ENCODE results near the gene USP49.
"Not testable (repeated sequence)": the region's sequence is repeated elsewhere in the genome, so short reads cannot be mapped to it uniquely, and the experiment has no call there.

The USP49 gene

DNA sequence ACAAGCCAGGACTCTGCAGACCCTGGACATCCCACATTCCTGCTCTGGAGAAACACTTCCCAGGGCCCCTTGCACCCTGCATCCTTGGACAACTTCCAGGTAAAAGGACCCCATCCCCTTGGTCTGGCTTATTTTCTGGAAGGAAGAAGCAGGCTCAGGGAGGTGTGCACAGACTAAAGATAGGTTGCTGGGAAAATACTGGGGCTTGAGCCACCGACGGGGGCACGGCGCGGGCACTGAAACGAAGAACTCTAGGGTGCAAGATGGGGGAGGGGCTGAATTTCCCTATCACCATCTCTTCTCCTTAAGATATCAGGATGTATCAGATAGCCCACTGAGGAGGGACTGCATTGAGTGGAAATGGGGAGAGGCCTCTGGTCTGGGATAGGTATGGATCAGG is 116.3 kb downstream of the USP49 start:
- no peak for DNase-seq

DNA sequence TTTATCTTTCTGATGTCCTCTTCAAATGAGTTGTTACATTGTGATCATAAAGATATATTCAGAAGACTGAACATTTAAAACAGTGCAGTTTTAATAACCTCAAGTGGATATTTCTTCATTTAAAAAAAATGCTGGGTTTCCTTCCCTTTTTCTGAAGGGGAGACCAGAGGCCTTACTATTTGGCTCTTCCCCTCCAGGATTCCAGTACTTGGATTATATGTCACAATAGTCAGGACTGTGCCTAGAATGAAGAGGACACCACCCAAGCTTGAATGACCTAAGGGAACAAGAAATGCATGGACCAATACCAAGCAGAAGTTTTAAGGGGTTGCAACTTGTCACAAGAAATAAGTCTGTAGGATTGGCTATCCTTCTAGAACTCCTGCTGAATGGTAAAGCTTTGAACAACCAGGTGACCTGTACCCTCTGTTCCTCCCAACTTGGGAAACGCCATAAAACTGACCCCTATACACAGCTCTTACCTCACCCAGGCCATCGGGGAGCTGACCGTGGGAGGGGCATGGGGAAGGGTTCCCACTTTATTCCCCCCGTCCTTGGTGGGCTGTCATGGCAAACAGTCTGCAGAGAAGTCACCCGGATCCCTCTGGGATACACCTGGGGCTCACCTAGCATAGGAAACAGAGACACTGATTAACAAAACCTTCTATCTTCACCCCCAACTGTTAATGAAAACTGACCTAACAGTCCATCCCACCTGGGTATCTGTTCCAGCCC is 117.5 kb downstream of the USP49 start:
- no peak for DNase-seq

DNA sequence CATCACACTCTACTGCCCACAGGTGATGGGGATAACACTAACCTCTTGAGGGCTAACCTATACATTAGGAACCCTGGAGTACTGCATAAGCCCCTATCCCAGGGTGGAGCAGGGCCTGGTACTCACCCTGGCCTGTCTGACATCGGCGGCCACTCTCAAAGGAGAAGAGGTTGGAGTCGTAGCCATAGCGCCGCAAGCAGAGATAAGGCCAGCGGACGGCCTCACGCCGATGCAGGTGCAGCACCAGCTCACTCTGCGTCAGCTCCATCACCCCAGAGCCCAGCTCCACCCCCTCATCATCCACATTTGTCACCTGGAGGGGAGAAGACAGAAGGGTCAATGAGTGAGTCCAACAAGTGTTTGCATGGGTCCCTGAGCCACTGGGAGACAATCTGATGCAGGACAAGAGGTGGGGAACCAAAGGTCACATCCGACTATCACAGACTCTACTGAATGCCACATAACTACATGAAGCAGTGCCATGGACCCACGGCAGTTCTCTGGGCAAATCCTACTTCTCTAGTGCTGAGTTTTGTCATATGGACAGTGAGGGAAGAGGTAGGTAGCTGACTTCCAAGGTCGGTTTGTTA is 119.8 kb downstream of the USP49 start:
- no peak for DNase-seq

DNA sequence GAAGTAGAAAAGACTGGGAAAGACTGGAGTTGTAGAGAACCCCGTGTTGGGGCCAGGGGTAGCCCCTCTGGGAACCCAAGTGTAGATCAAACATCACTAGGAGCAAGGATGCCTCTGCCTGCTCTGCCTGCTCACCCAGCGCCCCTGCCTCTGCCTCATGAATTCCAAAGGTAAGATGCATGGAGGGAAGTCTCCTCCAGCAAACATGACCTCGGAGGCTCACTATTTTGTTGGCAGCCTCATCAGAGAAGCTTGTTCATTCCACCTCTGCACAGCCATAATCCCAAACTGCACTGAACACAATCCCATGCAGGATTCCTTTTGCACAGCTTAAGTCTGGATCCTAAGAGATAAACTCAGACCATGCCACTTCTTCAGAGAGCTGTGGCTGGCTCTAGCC is 120.3 kb downstream of the USP49 start:
- no peak for DNase-seq

DNA sequence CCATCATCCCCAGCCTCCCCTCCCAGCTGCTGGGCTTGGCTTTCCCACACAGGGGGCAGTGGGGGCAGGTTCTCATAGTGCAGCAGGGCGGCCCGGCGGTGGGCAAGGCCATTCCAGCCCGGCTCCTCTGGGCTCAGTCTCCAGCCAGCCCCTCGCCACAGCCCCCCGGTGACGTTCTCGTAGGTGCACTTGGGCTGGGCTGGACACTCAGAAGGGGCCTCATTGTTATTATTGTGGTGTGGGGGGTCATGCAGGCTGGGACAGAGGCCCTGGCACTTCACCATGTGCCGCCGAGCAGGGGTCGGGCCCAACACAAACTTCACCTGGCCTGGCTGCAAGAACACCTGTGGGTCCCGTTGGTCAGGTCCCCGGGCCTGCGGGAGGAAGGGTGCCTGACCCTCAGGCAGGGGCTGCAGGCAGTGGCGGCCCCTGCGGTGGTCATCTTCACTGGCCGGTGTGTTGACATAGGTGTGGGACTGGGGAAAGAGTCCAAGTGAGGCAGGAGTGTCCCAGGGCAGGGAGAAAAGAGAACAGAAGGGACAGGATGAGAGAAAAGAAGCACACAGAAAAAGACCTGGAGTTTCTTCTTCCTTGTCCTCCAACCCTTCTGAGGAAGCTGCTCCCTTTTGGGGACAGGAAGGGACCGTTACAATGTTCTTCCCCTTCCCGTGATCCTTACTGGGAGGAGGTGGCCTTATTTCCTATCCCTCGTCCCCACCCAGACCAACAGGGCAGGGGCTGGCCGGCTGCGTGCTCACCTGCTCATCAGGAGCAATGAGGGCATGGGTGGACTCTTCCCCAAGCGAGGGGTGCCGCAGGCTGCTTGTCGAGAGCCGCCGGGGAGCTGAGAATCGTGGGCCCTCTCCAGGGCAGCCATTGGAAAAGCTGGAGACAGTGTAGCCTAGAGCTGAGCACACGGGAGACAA is 123.9 kb downstream of the USP49 start:
- DNase-seq, result no peak

DNA sequence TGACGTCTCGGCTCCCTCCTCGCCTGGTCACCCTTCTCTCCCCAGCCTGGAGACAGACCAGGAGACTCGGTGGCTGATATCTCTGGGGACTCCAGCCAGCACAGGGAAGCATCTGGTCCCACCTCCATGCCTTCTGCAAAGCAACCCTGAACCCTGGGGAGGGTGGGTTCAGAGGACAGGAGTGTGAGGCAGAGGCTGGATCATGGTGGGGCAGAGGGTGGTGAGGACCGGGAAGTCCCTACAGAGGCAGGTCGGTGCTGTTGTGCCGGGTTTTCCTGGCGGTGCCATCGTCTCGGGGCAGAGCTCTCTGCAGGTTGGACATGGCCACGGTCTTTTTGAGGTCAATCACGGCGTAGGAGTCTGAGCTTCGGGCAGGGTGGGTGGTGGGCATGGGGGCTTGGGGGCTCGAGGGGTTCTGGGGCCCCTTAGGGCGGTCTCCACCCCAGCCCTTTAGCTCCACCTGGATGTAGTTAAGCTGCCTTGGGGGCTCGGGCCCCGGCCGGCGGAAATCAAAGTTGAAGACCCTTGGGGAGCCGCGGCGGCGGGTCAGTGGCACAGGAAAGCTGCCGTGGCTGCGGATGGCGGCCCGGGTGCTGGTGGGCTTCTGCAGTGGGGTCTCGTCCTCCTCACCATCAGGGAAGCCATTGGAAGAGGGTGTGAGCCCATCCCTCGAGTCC is 124.7 kb downstream of the USP49 start:
- no peak for DNase-seq

DNA sequence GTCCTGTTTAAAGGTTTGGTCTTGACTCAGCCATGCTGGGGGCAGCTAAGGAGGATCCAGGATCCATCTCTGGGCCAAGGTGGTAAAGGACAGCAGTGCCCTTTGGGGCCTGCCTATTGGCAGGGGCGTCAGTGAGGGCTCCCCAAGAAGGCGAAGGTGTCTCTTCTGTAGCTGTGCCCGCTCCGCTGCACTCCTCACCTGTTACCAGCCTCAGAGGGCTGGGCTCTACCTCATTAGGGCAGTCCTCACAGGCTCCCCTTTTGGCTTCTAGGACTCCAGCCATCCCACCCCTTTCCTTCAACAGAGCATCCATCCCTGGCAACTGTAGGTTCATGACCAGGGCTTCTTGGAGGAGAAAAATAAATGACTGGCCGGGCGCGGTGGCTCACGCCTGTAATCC is 125.8 kb downstream of the USP49 start:
- no peak for DNase-seq

DNA sequence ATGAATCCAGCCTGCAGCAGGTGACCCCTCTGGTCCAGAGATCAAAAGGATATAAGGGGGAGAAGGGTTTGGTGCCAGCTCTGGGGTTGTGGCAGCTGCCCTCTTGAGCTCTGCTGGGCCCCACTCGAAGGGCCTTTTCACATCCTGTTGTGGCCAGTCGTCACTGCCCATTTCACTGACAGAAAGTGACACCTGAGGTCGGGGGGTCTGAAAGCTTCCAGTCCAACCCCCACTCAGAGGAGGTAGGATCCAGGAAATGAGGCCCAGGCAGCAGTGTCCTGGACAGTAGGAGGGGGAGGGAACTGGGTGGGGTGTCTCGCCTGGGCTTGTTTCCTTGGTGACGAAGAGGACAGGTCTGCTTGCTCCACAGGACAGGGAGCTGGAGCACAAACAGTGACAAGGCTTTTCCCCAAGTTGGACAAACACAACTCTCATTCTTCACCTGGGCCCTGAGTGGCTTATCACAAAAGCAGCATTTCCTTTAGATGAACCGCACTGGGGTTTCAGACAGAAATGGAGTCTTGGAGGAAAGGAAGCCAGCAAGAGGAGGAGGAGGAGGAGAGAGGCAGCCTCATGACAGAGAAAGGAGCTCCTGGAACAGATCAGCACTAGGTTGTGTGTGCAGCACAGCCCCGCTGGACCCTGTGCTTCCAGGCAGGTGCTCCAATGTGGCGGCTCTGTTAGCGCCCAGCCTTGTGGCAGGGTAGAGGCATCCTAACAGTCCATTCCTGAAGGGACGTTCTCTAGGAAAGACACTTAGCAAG is 126.4 kb downstream of the USP49 start:
- DNase-seq, result no peak

DNA sequence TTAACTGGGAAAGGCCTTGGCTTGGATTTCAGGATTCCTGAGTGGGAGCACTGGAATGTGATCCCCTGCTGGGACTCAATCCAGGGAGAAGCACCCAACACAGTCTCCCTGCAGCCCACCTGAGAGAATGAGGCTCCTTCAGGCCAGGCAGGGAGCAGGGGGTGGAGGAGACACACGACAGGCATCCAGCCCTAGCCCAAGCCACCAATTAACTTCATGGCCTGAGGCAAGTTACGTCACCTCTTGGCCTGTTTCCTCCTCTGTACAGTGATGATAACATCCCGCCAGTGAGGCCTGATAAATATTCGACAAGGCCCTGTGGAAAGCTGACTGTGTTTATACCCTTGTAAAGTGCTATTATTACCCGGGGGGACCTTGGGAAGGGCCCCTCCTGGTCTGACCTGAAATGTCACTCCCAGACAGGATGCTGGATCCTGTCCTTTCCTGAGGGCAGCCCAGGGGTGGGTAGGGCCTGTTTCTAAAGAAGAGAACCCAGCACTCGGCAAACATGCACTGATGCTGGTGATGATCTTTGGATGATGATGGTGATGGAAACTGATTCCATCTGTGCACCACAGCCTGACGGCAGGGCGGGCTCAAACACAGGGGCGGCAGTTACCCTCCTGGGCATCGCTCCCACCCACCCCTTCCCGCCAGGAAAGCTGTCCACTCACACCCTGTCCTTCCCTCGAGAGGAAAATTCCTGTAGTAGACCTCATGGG is 127.9 kb downstream of the USP49 start:
- DNase-seq, result no peak

DNA sequence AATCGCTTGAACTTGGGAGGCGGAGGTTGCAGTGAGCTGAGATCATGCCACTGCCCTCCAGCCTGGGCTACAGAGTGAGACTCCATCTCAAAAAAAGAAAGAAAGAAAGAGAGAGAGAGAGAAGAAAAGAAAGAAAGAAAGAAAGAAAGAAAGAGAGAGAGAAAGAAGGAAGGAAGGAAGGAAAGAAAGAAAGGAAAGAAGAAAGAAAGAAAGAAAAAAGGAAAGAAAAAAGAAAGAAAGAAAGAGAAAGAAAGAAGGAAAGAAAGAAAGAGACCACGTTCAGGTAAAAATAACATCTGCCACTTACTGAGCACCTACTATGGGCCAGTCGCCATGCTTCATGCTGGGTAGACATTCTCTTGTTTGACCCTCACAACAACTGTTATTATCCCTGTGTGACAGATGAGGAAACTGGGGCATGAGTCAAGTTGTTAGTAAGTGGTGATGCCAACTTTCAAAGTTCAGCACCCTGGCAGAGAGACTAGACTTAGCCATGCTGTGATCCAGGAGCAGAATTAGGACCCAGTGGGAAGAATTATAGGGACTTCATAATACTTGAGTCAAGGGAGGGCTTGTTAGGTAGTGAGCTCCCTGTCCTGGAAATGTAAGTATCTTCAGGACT is 129.0 kb downstream of the USP49 start:
- not testable (repeated sequence) for DNase-seq

DNA sequence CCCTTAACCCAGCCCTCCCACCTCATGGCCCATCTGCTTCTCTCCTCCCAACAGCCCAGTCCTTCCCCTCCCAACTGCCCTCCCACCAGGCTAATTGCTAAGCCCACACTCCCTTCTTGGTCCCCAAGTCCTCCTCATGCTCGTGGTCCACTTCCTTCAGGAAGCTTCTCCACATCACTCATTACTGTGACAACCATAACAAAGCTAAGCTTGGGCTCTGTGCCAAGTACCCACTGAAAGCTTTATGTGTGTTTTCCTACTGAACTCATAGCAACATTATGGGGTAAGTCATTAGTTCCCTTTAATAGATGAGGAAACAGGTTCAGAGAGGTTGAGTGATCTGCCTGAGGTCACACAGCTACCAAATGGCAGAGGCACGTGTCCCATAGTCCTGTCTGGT is 131.7 kb downstream of the USP49 start:
- no peak for DNase-seq

DNA sequence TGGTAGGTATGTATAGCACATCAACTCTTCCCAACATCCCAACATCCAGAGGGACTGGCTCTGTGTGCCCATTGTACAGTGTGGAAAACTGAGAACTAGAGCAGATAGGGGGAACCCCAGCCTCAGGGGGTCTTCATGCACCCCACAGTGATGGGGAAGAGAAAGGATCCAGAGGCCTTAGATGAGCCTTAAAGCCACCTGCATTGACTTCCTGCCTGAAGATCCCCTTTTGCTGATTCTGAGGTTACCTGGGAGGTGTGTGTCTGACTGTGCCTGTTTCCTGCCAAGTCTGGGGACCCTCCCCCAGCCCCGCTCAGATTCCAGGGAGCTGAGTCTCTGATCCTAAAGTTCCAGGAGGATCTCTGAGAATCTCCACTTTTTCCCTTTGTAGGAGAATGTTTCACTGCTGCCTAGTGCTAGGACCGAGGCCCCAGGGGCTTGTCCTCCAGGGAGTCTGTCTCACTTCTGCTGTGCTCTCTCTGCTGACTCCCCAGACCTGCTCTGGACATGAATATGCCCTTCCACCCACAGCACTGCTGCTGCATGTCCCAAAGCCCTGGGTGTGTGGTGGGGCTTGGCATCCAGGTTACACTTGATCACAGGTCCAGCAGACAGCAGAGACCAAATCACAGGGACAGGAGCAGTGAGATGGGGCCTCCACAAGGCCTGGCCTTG is 135.1 kb downstream of the USP49 start:
- no peak for DNase-seq

DNA sequence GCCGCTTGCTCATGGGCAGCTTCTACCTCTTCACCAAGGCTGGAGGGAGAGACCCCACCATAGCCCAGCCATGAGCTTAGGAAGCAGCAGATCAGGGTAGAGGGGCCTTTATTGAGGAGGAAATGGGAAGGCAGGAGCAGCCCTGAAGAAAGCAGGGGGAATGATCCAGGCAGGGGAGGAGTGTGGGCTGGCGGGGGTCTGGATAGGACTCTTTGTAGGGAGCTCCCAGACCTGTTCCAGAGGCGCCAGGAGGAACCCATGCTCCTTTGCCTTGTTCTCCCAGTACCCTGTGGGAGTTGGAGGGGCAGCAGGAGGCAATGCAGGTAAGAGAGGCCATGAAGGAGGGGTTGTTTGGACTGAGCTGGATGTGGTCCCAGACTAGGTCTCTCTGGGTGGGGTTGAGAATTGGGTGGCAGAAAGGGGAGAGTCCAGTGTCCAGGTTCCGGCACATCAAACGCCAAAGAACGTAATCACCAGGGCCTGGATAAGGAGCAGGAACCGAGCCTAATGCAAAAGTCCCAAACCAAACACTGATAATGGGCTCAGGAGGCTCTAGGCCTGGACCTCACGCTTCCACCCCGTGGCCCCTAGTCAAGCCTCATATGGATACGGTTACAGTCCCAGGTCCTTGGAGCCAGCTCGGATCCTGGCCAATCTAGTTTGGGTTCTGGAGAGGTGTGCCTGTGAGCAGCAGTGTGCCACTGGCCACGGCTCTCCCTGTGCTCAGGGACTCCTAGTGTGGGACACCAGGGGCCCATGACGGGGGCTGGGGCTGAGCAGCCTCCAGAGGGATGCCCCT is 135.9 kb downstream of the USP49 start:
- DNase-seq, result no peak

DNA sequence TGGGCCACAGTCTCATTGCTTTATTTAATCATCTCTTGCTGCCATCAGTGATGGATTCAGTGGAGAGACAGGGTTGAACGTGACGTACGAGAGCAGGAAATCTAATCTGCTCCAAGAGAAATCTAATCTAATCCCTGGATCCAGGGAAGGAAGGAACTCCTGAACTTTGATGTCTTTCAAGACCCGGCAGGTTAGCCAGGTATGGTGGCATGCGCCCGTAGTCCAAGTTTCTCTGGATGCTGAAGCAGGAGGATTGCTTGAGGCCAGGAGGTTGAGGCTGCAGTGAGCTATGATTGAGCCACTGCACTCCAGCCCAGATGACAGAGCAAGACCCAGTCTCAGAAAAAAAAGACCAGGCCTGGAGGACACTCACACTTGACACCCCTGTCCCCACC is 136.5 kb downstream of the USP49 start:
- no peak for DNase-seq

DNA sequence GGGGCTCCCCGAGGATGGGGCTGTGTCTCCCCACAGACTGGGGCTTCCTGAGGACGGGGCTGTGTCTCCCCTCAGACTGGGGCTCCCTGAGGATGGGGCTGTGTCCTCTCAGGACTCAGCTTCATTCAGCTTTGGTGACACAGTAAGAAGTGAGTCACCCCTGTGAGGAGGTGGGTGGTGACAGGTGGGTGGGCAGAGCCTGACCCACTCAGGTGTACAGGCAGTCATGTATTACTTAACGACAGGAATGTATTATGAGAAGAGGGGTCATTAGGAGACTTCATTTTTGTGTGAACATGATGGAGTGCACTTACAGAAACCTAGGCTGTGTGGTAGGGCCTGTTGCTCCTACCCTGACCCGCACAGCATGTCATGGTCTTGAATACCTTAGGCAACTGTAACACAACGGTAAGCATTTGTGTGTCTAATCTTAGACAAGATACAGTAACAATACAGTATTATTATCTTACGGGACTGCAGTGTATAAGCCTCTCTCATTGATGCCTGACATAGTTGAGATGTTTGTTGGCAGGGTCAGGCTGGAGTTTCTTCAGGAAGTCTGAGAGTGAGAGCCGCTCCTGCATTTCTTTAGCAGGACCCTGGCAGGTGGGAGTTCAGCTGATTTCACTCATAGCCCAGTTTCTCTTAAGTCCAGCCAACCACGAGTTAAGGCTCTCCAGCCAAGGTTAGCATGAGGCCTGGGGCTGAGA is 137.1 kb downstream of the USP49 start:
- no peak for DNase-seq

DNA sequence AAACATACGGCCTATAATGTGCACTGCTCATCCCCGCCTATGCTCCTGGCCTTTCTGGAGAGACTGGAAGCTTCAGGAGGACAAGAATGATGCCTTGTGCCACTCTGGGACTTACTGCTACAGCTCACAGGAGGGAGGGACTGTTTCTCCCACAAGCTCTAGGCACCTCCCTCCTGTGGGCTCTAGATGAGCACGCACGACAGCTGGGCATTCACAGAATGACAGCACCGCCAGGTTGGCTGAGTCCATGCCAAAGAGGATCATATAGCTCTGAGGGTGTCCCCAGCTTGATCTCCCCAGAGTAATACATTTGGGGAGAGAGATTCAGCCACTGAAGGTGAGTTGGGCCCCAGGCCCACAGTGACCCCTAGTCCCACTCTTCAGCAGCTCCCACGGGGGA is 137.9 kb downstream of the USP49 start:
- DNase-seq, result no peak

DNA sequence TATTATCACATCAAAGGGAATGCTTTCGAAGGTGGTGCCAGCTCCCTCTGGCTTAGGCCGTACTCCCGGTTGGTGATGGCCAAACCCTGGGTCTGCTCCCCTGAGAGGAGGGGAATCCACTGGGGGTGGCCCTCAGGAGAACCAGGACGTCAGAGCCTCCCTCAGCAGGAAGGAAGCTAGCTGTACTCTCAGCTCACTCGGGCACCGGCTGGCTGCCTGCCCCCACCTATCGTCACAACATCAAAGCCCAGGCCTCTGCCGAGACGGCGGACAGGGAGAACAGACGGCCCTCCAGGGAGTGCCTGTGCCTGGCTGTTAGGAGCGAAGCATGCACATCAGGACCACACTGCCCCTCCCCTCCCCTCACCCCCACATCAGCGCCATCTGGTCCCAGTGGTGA is 138.8 kb downstream of the USP49 start:
- DNase-seq, result no peak

DNA sequence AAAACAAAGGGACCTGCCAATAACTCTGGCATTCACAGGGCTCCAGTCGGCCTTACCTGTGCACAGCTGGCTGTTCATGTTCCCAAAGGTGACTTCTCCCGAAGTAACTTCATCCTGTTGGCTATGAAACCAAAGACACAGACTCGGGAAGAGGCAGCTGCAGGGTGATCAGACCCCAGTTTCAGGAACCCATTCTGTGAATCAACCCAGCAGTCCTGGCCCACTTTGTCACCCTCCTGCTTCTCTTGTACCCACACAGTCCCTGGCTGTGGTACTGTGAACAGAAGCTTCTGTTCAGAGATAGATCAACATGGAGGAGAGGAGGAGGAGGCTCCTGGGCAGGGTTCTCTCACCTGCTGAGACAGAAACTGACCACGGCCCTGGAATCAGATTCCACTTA is 139.3 kb downstream of the USP49 start:
- DNase-seq, result no peak

DNA sequence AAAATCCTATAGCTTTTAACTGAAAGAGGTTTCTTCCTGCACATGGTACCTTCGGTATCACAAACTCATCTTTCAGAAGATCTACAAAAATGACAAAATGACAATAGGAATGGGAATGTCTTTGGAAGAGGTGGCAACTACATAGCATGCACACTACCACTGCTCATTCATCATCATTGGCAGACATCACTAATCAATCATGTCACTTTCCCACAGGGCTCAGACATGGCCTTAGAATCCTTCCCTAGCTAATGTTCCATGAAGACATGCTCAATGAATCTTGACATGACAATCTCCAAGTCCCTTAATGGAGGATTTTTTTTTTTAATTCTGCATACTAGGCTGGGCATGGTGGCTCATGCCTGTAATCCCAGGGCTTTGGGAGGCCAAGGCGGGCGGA is 144.8 kb downstream of the USP49 start:
- no peak for DNase-seq
